ENCODE measurements around the gene KCNN3.

The KCNN3 gene

DNA sequence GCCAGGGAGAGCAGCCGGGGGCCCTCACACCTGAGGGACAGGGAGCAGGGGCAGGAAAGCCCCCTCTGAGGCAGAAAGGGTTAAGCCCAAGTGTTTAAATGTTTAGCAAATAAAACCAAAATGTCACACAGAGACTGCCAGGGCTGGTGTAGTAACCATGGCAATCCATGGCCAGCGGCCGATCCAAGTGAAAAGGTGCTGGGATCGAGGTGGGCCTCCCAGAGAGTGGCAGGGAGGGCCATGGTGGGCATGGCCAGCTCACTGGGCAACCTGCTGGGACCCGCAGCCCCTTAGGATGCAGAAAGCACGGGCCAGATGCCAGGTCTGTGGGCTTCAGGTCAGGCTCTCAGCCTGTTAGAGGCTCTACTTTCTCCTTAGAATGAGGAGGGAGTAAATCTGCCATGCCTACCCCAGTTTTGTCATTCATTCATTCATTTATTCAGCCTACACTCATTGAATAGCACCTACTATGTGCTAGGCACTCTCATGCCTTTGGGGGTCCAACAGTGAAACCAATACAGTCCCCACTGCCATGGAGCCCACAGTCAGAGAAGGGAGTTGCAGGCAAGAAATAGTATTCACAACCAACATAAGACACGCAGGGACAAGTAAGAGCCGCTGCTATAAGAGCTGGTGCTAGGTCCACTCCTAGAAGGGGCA, 56.1 kb downstream of the KCNN3 start:
- no peak for DNase-seq (ENCODE audit: low spot score)

DNA sequence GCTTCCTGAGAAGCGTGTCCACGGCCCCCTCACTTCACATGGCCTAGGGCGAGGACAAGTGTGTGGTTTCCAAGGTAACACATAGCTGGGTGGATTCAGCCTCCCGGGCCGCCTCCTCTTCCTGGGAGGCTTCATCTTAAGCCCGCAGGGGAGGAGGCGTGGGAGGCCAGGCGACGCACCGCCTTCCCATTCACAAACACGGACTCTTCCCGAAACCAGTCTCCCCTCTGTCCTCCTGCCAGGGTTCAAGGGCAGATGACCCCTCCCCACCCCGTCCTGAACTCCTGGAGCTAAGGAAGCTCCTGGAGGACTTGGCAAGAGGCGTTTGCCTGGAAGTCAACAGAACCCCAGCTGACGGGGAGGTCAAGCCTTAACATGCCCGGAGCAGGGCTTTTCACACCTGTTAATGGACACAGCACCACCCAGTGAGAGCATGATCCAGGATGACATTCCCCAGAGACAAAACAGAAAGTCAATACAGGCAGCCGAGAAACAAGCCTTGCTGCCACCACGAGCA, 56.7 kb downstream of the KCNN3 start:
- DNase-seq (ENCODE audit: low spot score) = peak; percentile 39

DNA sequence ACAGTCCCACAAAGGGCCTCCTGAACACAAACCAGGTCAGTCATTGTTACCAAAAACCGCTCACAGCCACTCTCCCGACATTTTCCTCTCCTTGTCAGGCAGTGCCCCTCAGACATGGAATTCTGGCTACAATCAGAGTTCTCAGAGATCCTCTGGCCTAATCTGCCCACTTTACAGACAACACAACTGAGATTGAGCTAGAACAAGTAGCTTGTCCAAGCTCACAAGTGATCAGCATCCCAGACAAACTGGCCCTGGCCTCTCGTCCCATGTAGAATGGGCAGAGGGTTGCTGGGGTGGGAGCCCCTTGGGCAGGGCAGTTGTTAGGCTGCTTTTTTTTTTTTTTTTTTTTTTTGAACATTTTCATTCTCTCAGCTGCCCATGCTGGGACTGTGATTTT, 57.2 kb downstream of the KCNN3 start:
- no peak for DNase-seq (ENCODE audit: low spot score)

DNA sequence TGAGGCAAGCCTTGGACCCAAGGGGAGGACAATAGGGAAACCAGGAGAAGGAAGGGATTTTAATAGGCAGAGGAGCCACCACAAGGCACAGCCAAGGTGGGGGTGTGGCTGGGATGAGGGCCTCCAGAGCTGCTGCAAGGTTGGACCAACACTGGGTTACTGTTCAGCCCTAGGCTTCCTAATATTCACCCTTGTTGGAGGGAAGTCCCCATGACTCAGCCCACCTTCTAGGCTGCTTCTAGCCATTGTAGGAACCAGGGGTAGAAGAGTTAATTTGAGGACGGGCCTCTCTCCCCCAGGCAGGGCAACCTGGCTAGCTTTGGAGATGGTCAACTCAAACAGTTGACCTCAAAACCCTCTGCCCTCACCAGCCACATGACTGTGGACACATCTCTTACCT, 59.5 kb downstream of the KCNN3 start:
- no peak for DNase-seq (ENCODE audit: low spot score)

DNA sequence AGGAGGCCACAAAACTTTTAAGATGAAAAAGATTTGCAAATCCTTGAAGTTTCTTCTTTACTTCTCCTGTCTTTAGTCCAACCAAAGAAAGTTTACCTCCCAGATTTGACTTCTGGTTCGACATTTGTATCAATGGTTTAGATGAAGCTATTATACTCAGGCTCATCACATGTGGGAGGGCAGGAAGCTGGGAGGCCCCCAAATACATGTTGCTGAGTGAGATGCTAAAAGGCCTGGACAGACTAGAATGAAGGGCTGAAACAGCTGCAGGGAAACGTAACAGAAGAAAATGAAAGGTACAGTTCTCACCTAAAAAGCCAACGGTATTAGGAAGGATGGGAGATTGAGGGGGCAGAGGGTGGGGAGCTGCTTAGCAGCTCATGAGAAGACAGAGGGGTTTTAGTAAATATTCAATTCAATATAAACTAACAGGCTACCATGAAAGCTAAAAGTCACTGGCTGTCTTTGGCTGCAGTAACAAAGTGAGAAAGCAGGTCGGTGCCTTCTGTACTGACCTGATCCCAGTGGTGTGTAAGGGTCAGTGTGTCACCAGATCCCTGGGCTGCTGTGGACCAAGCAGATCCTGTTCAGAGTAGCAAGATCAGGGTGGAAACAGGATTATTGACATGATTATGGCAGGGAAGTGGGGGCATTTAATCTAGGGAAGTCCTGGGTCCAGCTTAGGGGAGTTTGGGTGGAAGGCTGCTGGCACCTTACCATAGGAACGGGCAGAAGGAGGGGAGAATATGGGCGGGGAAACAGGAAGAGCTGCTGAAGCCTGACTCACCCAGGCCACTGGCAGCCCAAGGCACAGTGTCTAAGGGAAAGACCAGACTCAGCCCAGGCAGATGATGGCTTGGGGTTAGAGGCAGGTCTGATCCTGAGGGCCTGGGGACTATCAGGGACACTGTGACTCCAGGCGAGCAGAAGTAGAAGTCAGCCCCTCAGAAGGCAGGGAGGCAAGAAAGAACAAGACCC, 60.4 kb downstream of the KCNN3 start:
- DNase-seq (ENCODE audit: low spot score) = no peak

DNA sequence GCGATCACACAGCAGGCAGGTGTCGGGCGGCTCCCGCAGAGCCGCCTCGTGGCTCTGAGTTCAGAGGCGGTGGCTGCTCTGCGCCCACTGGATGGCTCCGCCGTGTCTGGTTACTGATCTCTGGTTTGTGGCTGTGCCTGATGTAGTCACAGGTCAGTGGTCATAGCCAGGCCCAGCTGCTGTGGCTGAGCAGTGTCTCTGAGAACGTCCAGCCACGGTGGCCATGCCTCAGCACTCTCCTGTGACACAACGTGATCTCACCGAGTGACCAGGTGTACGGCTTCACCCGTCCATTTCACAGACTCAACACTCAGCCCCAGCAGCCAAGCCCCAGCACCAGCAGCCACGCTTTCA, 61.2 kb downstream of the KCNN3 start:
- DNase-seq (ENCODE audit: low spot score) = no peak

DNA sequence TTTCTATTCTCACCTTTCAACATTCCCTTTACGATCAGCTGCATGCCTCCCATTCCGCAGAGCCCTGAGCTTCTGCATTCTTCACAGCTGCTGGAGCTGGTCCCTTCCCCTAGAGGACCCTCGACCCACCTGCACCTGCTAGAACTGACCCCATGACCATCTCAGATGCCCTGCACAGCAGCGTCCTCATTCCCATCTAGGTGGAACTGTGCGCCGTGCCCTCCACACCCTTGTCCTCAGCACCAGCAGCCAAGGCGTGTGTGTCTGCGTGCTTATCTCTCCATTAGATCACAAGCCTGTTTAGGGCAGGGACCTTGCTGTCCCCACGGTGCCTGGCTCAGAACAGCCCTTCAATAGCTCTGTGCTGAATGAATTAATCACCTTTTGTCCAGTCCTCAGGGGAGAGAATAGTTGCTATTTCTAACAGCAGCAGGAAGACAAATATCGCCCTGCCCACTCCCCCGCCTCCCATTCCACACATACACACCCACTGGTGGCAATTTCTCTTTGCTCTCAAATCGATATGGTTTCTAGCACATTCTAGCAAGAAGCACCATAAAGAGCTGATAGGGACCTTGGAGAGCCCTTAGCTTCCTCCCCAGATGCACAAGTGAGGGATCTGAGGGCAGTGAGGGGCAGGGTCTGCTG, 61.7 kb downstream of the KCNN3 start:
- no peak for DNase-seq (ENCODE audit: low spot score)

DNA sequence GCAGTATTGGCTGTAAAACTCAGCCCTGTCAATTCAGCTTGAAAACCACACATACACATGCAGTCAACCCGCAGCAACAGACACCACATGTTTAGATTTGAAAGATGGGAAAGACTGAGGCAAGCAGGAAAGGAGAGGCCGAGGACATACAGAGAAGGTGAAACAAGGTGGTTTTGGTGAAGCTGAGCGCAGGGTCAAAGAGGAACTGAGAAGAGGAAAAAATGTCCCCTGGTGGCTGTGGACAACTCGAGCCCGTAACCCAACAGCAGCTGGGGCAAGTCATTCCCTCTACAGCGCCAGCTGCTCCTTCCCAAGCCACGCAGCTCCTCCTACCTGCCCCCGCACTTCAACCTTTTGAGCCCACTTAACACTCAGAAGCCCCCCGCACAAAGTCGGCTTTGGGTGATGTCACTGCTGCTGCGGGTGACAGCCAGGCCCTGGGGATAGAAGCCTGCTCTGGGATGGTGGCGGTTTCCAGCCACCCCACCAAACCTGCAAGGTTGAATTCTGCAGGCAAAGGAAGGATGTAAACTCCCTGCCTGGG, 63.0 kb downstream of the KCNN3 start:
- peak; percentile 29 for DNase-seq (ENCODE audit: low spot score)

DNA sequence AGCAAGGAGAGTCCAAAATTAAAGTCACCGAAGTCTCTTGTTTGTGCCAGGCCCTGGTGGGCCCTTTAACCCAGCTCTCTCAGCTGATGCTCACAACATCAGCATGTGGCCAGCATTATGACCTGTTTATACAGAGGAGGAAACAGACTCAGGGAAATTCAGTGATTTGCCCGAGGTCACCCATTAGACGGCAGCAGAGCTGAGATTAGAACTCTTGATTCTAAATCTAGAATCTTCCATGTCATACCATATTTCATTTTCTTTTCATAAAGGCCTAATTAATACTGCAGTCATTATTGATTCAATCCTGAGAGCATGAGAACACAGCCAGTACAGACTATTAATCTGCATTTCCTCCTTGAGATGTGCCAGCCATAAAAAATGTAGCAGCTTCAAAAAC, 63.7 kb downstream of the KCNN3 start:
- no peak for DNase-seq (ENCODE audit: low spot score)

DNA sequence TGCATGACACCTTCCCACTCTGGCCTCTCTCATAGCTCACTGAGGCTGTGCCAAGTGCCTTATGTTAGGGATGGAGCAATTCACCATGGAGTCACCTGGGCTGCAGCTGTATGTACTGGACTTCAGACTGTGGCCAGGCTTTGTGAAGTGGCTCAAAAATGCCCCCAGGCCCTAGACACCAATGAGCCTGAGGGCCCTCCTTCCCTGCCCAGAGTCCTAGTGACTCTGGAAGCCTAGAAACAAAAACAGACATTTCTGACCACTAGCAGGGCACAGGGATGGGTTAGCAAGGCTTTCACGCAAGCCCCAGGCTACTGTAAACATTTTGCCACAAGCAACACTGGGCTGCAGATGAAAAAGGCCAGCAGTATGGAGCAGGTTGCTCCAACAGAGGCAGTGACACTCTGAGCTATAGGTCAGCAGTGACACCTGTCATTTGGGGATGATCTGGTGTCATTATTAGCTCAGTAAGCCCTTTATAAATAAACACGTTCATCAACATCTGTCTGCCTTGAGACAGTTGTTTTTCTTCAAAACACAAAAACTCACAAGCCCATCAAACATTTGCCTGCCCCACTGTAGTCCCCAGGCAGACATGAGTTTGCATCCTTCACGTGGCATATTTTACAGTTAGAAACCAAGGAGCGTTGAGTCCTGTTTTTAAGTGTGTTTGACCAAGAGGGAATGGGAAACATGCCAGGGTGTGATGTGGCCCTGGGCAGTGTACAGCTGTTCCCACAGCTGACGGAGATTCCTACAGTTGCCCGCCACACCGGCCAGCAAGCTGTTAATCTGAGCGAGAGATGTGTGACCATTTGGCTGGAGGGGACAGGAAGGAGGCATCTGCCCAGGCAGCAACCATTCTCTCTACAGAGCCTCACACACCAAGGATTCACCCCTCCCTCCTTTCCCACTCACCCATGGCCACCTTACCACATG, 66.8 kb downstream of the KCNN3 start:
- DNase-seq (ENCODE audit: low spot score) = no peak

DNA sequence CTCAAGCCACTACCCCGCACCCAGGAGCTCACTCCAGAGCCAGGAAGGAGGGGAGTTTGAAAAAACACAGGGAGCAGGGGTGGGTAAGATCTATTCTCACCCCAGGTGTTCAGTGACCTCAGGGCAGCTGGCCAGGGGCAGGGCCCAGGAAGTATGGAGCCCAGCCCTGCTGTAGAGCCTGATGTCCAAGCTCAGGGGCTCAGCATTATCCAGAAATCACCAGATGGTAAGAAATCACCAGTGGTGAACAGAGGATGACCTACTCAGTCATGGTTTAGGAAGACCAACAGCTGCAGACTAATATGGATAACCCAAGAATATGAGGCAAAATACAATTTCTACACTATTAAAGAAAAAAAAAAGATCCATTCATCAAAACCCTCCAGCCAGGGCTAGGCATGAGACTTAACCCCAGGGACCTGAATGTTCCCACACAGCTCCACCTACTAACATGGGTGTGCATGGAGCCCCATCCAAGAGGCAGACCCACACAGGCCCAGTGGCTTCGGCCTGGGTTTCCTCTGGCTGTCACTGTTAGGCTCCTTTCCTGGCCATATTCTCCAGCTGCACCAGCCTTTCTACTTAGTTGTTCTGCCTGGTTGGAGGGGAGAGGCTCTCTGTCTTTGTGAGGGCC, 67.6 kb downstream of the KCNN3 start:
- no peak for DNase-seq (ENCODE audit: low spot score)

DNA sequence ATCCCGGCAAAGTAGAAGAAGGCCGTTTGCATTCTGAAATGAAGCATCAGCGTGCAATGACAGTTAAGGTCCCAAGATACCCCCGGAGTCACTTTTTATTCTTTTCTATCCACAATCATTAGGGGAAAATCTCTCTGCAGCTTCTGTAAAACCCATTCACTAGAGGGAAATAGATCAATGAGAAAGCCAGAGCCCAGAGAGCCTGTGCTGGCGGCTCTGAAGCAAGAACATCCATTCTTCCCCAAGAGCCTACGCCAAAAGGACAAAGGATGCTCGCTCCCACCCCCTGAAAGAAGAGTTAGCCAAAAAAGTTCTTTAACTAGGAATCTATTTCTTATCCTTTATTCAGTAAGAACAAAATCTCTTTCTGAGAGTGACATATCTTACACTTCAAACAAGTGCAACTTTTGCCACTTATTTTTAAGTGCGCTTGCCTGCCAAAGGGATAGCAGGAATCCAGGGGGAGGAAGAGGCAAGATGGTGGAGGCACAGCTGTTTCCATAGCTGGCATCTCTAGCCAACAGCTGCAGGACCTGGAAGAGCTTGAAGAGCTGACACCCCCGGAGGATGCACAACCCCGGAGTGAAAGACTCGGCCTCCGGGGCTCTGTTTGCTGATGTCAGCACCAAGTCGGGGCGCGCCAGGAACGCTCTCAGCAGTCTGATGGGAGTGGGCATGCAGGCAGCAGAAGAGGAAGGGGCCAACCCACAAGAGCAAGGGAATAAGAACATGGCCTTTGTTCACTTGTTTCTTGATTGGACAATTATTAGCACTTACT, 68.7 kb downstream of the KCNN3 start:
- no peak for DNase-seq (ENCODE audit: low spot score)

DNA sequence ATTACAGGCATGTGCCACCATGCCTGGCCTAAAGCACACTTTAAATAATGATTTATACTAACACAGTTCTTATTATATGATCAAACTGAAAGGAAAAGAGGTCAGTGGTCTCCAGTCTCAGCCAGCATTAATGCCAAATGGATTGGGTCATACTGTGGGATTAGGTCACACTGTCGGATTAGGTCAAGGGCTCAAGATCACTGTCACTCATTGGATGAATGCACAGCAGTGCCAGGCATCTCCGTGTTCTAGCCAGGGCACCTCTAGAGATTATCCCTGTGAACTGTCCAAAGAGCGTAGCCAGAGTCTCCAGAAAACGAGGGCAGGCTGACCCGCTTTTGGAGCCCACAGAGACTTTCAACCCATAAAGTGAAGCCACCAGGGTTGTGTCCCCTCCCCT, 70.9 kb downstream of the KCNN3 start:
- no peak for DNase-seq (ENCODE audit: low spot score)

DNA sequence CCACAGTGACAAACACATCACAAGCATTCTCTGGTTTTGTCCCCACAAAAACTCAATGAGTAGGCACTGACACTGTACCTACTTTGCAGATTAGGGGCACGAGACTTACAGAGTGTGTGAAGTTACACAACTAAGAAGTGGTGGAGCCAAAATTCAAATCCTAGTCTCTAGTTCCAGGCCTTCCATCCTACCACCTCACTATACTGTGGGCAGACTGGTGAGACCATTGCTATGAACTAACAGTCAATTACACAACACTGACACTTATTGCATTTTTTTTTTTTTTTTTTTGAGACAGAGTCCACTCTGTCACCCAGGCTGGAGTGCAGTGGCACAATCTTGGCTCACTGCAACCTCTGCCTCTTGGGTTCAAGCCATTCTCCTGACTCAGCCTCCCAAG, 71.4 kb downstream of the KCNN3 start:
- DNase-seq (ENCODE audit: low spot score) = no peak

DNA sequence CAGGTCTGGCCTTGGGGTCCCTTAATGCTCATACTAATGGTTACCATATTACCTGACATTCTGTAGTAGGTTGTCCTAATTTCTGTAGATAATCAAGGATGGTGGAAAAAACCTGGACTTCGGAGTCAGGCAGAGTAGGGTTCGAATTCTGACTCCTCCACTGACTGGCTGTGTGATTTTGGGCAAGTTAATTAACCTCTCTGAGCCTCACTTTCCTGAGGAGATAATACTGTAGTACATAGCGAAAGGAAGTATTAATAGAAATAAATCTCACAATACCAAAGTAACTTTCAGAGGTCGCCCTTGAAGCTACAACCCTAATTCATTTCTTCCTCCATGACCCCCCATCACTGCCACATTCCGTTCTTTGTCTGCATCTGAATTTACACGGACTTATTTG, 72.9 kb downstream of the KCNN3 start:
- DNase-seq (ENCODE audit: low spot score) = no peak

DNA sequence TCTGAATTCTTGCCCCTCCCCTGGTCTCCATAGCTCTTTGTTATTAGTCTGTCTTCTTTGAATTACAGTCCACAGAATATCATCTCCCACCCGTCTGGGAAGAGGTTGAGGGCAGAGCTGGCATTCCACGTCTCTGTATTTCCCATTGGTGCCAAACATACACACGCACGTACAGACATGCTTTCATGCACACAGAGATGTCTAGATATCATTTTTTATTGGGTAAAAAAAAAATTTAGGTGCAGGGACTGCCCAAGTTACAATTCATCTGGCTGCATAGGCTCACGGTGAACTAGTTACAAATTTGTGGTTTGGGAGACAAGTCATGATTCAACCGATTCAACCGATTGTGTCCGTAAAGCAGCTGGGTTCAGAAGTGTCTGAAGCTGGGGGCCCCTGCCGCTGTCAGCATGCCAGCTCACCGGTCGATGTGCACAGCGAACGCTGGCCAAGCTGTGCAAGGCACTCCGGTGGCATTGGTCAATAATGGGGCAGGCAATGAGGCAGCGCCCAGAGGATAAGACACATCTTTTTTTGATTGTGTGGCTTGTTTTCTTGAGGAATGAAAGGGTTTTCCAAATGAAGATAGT, 73.7 kb downstream of the KCNN3 start:
- no peak for DNase-seq (ENCODE audit: low spot score)

DNA sequence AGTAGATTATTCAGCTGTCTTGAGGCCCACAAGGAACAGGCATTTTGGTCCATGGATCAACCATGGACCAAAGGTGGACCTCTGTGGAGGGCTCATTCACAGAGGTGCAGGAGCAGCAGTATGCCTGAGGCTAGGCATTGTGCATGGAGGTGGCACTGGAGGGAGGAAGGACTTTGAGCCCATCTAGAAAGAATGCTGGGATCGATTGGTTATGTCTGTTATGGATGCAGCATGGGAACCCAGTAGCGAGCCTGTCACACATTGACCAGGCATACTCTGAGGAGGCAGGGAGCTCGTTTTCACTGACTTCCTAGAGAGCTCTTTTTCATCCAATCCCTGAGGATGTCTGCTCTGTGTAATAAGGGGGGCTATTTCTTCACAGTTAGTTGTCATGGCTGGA, 75.5 kb downstream of the KCNN3 start:
- DNase-seq (ENCODE audit: low spot score) = no peak

DNA sequence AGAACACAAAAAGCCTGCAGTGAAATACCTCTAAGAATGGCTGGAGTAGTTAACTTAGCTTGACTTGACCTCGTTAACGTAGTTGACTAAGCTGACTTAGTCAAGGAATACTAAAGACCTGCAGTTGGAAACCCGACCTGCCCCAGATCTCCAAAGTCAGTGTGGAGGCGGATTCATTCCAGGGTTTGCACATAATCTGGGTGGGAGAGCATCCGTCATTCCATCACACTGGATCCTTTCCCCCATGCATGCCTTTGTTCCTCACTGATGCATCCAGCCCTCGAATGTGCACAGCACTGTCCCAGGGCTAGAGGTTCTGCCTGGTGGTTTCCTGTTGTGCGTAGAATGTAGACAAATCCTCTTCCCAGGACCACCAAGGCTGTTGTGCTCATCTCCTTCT, 76.4 kb downstream of the KCNN3 start:
- no peak for DNase-seq (ENCODE audit: low spot score)

DNA sequence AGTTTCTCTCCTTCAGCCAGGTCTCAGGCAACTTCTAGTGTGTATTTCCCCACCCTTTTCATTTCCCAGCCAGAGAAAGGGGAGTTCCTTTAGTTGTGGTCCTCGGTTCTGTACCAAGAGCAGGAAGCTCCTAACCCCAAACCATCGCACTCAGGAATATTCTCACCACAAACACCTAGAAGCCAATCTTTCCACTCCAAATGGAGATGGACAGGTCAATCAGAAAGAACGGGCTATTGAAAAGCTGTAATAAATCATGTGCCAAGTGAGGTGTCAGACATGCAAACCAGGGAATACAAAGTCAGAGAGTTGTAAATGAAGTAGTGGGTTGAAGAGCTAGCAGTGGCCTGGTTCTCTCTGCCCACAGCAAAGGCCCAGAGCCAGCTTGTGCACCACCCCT, 77.2 kb downstream of the KCNN3 start:
- no peak for DNase-seq (ENCODE audit: low spot score)

Data from Ammon's horn (tissue), 1 donor.